ENCODE measurements around the gene DLX2. TPM values are rescaled to one million over a fixed set of nuclear protein-coding genes. Genes with fewer than 3 reads are reported as not detected.
"Not testable (repeated sequence)": the region's sequence is repeated elsewhere in the genome, so short reads cannot be mapped to it uniquely, and the experiment has no call there.

DLX2 gene
- total RNA-seq, result 0.09 TPM
- 0.43 TPM for polyA plus RNA-seq
- long read RNA-seq, donor 1, result 0 reads
- long read RNA-seq, donor 2, result 0 reads
- long read RNA-seq, donor 3, result 0 reads
- long read RNA-seq, donor 4, result 0 reads
- long read RNA-seq, donor 5, result 0 reads
- long read RNA-seq, donor 6, result 0 reads
- long read RNA-seq, donor 7, partial matches to known transcripts, result 0 of 1 reads
- long read RNA-seq, donor 7, other reads (novel, unspliced or antisense), result 0 of 1 reads
- long read RNA-seq, donor 8, result 0 reads
- long read RNA-seq, donor 9, result 0 reads
- long read RNA-seq, donor 10, result 0 reads

GRCh38 chr2:172102391-172103359 is at the start of gene DLX2:
Gene DLX2 (minus strand): TSS chr2:172102900. CDS start chr2:172102538, 362 bp downstream.
- under 1% methylated on average over 74 of the region's 74 CpGs for WGBS
- peak in 7 of 9 donors; percentile 67 to 91 (median 84) for DNase-seq (ENCODE audit: low read depth in 6 of 9, low spot score in 9 of 9)
- Histone ChIP-seq H3K9me3 (ENCODE audit: control insufficient read depth in 2 of 2, insufficient read depth in 1 of 2, low read length in 1 of 2) (peaks cover 1 to 25% of the 10 kb centered on the region in 2 donors), H3K4me3 (ENCODE audit: low read length in 2 of 2) (peak within 1 kb of the TSS; percentile 51 to 61), H3K4me1 (ENCODE audit: control insufficient read depth in 2 of 2, insufficient read depth in 2 of 2, low read length in 2 of 2) (peaks cover 32 to 80% of the 10 kb centered on the region in 2 donors), H3K27ac (ENCODE audit: low read depth in 1 of 2, low read length in 1 of 2) (no peak within 1 kb of the TSS), H3K36me3 (ENCODE audit: control insufficient read depth in 2 of 2, insufficient read depth in 2 of 2, low read length in 1 of 2) (no peaks in the 10 kb centered on the region), H3K27me3 (ENCODE audit: control insufficient read depth in 2 of 2, insufficient read depth in 1 of 2, low read length in 1 of 2) (peaks cover 71 to 96% of the 10 kb centered on the region in 2 donors)

GRCh38 chr2:172147944-172148650 is 45.4 kb upstream of the DLX2 start:
- H3K27me3 ChIP-seq (ENCODE audit: control insufficient read depth in 2 of 2, insufficient read depth in 1 of 2, low read length in 1 of 2), result no peaks in the 10 kb centered on the region
- no peaks in the 10 kb centered on the region for H3K9me3 ChIP-seq (ENCODE audit: control insufficient read depth in 2 of 2, insufficient read depth in 1 of 2, low read length in 1 of 2)
- no peak for DNase-seq (ENCODE audit: low read depth in 6 of 9, low spot score in 9 of 9)
- H3K36me3 ChIP-seq (ENCODE audit: control insufficient read depth in 2 of 2, insufficient read depth in 2 of 2, low read length in 1 of 2), result no peaks in the 10 kb centered on the region
- peaks cover 4% of the 10 kb centered on the region in 2 donors for H3K4me1 ChIP-seq (ENCODE audit: control insufficient read depth in 2 of 2, insufficient read depth in 2 of 2, low read length in 2 of 2)
- H3K27ac ChIP-seq (ENCODE audit: low read depth in 1 of 2, low read length in 1 of 2), result no peak overlapping the region
- 86% methylated on average over 11 of the region's 11 CpGs for WGBS
- H3K4me3 ChIP-seq (ENCODE audit: low read length in 2 of 2), result no peak overlapping the region

DNA sequence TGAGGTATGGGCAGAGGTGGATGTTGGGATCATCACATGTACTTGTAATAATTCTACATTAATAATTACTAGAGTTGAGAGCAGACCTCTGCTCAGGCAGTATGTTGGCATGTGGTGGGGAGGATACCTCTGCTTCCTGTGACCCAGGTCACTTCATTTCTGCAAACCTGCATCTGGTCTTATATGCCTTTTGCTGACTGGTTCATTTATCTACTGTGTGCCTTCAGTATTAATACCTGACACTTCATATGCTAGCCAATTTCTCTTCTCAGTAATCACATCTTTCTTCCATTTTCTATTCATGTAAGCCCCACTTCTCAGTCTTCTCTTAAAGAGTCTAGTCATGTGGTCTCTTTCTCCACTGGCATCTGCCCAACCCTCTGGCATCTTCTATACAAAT is 41.1 kb upstream of the DLX2 start:
- Histone ChIP-seq H3K9me3 (ENCODE audit: control insufficient read depth in 2 of 2, insufficient read depth in 1 of 2, low read length in 1 of 2) (no peaks in the 10 kb centered on the region), H3K27ac (ENCODE audit: low read depth in 1 of 2, low read length in 1 of 2) (no peak overlapping the region), H3K4me3 (ENCODE audit: low read length in 2 of 2) (no peak overlapping the region), H3K4me1 (ENCODE audit: control insufficient read depth in 2 of 2, insufficient read depth in 2 of 2, low read length in 2 of 2) (peaks cover 0 to 3% of the 10 kb centered on the region in 2 donors), H3K27me3 (ENCODE audit: control insufficient read depth in 2 of 2, insufficient read depth in 1 of 2, low read length in 1 of 2) (no peaks in the 10 kb centered on the region), H3K36me3 (ENCODE audit: control insufficient read depth in 2 of 2, insufficient read depth in 2 of 2, low read length in 1 of 2) (no peaks in the 10 kb centered on the region)
- no peak for DNase-seq (ENCODE audit: low read depth in 6 of 9, low spot score in 9 of 9)

GRCh38 chr2:172138727-172139126 is 36.0 kb upstream of the DLX2 start:
- H3K27ac ChIP-seq (ENCODE audit: low read depth in 1 of 2, low read length in 1 of 2); H3K4me3 ChIP-seq (ENCODE audit: low read length in 2 of 2): not testable (repeated sequence)
- WGBS, result 85% methylated on average over 1 of the region's 1 CpG

DNA sequence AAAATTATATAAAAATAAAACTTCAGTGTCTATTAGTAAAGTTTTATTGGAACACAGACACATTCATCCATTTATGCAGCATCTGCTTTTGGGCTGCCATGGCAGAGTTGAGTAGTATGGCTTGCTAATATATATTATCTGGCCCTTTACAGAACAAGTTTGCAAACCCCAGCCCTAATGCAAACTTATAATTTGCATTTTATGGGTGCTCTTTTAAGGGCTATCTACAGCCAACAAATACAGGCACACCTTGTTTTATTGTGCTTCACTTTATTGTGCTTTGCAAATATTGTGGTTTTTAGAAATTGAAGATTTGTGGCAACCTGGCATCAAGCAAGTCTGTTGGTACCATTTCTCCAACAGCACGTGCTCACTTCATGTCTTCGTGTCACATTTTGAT is 35.2 kb upstream of the DLX2 start:
- Histone ChIP-seq H3K4me1 (ENCODE audit: control insufficient read depth in 2 of 2, insufficient read depth in 2 of 2, low read length in 2 of 2) (no peaks in the 10 kb centered on the region), H3K27me3 (ENCODE audit: control insufficient read depth in 2 of 2, insufficient read depth in 1 of 2, low read length in 1 of 2) (no peaks in the 10 kb centered on the region), H3K9me3 (ENCODE audit: control insufficient read depth in 2 of 2, insufficient read depth in 1 of 2, low read length in 1 of 2) (no peaks in the 10 kb centered on the region), H3K4me3 (ENCODE audit: low read length in 2 of 2) (no peak overlapping the region), H3K27ac (ENCODE audit: low read depth in 1 of 2, low read length in 1 of 2) (no peak overlapping the region), H3K36me3 (ENCODE audit: control insufficient read depth in 2 of 2, insufficient read depth in 2 of 2, low read length in 1 of 2) (no peaks in the 10 kb centered on the region)
- no peak for DNase-seq (ENCODE audit: low read depth in 6 of 9, low spot score in 9 of 9)
- 97% methylated on average over 2 of the region's 2 CpGs for WGBS

More at GRCh38 chr2:172138727-172139126, 36.0 kb upstream of the DLX2 start:
- H3K27me3 ChIP-seq (ENCODE audit: control insufficient read depth in 2 of 2, insufficient read depth in 1 of 2, low read length in 1 of 2); H3K36me3 ChIP-seq (ENCODE audit: control insufficient read depth in 2 of 2, insufficient read depth in 2 of 2, low read length in 1 of 2); H3K9me3 ChIP-seq (ENCODE audit: control insufficient read depth in 2 of 2, insufficient read depth in 1 of 2, low read length in 1 of 2); H3K4me1 ChIP-seq (ENCODE audit: control insufficient read depth in 2 of 2, insufficient read depth in 2 of 2, low read length in 2 of 2); DNase-seq (ENCODE audit: low read depth in 6 of 9, low spot score in 9 of 9): not testable (repeated sequence)

DNA sequence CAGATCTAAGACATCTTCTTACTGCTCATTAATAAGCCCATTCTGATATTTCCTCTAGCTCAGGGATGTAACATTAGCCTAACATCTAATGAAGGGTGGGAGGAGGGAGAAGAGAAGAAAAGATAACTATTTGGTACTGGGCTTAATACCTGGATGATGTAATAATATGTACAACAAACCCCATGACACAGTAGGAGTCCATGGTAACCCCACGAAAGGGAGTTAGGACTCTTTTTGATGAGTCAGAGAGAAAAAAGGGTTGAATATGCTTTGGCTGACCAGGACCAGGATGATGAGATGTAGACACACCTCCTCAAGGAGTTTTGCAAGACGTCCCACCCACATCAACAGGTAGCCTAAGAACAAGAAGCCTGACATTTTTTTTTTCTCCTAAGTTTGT is 34.4 kb upstream of the DLX2 start:
- WGBS, result 93% methylated on average over 2 of the region's 2 CpGs
- no peaks in the 10 kb centered on the region for H3K4me1 ChIP-seq (ENCODE audit: control insufficient read depth in 2 of 2, insufficient read depth in 2 of 2, low read length in 2 of 2)
- no peaks in the 10 kb centered on the region for H3K9me3 ChIP-seq (ENCODE audit: control insufficient read depth in 2 of 2, insufficient read depth in 1 of 2, low read length in 1 of 2)
- no peak overlapping the region for H3K4me3 ChIP-seq (ENCODE audit: low read length in 2 of 2)
- H3K27ac ChIP-seq (ENCODE audit: low read depth in 1 of 2, low read length in 1 of 2), result no peak overlapping the region
- DNase-seq (ENCODE audit: low read depth in 6 of 9, low spot score in 9 of 9), result no peak
- no peaks in the 10 kb centered on the region for H3K36me3 ChIP-seq (ENCODE audit: control insufficient read depth in 2 of 2, insufficient read depth in 2 of 2, low read length in 1 of 2)
- no peaks in the 10 kb centered on the region for H3K27me3 ChIP-seq (ENCODE audit: control insufficient read depth in 2 of 2, insufficient read depth in 1 of 2, low read length in 1 of 2)

DNA sequence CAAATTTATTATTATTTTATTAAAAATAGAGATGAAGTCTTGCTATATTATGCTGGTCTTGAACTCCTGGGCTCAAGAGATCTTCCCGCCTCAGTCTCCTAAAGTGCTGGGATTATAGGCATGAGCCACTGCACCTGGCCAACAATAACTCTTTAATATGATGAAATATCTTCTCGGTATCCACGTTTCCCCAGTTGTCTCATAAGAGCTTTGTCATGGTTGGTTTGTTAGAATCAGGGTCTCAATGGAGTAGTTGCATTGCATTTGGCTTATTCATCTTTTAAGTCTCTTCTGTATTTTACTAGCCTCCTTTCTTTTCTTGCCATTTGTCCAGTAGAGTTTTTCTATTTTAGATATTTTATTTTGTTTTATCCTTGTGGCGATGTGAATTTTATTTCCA is 32.7 kb upstream of the DLX2 start:
- Histone ChIP-seq H3K27me3 (ENCODE audit: control insufficient read depth in 2 of 2, insufficient read depth in 1 of 2, low read length in 1 of 2) (no peaks in the 10 kb centered on the region), H3K4me3 (ENCODE audit: low read length in 2 of 2) (no peak overlapping the region), H3K9me3 (ENCODE audit: control insufficient read depth in 2 of 2, insufficient read depth in 1 of 2, low read length in 1 of 2) (no peaks in the 10 kb centered on the region), H3K4me1 (ENCODE audit: control insufficient read depth in 2 of 2, insufficient read depth in 2 of 2, low read length in 2 of 2) (no peaks in the 10 kb centered on the region), H3K36me3 (ENCODE audit: control insufficient read depth in 2 of 2, insufficient read depth in 2 of 2, low read length in 1 of 2) (no peaks in the 10 kb centered on the region), H3K27ac (ENCODE audit: low read depth in 1 of 2, low read length in 1 of 2) (no peak overlapping the region)
- no peak for DNase-seq (ENCODE audit: low read depth in 6 of 9, low spot score in 9 of 9)
- WGBS, result 96% methylated on average over 4 of the region's 4 CpGs

DNA sequence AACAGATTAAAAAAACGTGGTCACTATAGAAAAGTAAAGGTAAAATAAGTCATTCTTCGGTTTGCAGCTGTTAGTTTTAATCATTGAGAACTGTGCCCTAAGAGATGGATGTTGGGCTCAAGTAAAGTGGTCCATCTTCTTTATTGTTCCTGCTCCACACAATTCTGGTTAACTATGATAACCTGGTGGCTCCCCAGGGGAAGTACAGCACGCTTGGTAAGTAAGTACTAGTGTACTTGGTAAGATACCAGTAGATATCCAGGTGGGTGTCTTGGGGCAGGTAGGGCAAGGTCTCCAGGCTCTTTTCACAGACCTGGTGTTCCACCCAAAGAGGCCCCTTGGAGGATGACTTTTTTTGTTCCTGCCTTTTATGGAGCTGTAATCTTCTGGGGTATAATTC is 31.6 kb upstream of the DLX2 start:
- no peaks in the 10 kb centered on the region for H3K36me3 ChIP-seq (ENCODE audit: control insufficient read depth in 2 of 2, insufficient read depth in 2 of 2, low read length in 1 of 2)
- no peak for DNase-seq (ENCODE audit: low read depth in 6 of 9, low spot score in 9 of 9)
- no peaks in the 10 kb centered on the region for H3K4me1 ChIP-seq (ENCODE audit: control insufficient read depth in 2 of 2, insufficient read depth in 2 of 2, low read length in 2 of 2)
- H3K9me3 ChIP-seq (ENCODE audit: control insufficient read depth in 2 of 2, insufficient read depth in 1 of 2, low read length in 1 of 2), result no peaks in the 10 kb centered on the region
- no peak overlapping the region for H3K4me3 ChIP-seq (ENCODE audit: low read length in 2 of 2)
- 95% methylated on average over 3 of the region's 3 CpGs for WGBS
- no peaks in the 10 kb centered on the region for H3K27me3 ChIP-seq (ENCODE audit: control insufficient read depth in 2 of 2, insufficient read depth in 1 of 2, low read length in 1 of 2)
- H3K27ac ChIP-seq (ENCODE audit: low read depth in 1 of 2, low read length in 1 of 2), result no peak overlapping the region

Data from thymus (tissue), 14 donors.